ENCODE results near the gene FCGBP. TPM values are rescaled to one million over a fixed set of nuclear protein-coding genes. Genes with fewer than 3 reads are reported as not detected.
A peak's percentile ranks its signal among the peaks of the same experiment; 100 is the strongest.

The FCGBP gene
- total and polyA plus RNA-seq, 5 experiments from 2014 or later, result 2.7 to 230 (median 11.6) TPM

GRCh38 chr19:39928357-39928725 is 6.1 kb downstream of the FCGBP start:
- POLR2A ChIA-PET, result interaction anchor here (1.2 to 1.4 kb wide), 2 partner anchors 14 to 43 kb away, joined by 4 to 5 read pairs; partner anchors contain the start of gene PSMC4
- Mint-ChIP-seq H3K9me3 (no peaks in the 10 kb centered on the region), H3K4me3 (peak overlapping the region in 1 of 10 donors; percentile 33), H3K4me1 (peaks cover 21 to 56% (median 40%) of the 10 kb centered on the region in 4 donors), H3K27me3 (peaks cover 0 to 4% (median 0%) of the 10 kb centered on the region in 5 donors), H3K27ac (peak overlapping the region in 7 of 10 donors; percentile 21 to 78 (median 55)), H3K36me3 (peaks cover 0 to 76% (median 25%) of the 10 kb centered on the region in 3 donors)
- no peak for ATAC-seq
- no peak for DNase-seq

- Mint-ChIP-seq H3K27ac (peak overlapping the region in 7 of 10 donors; percentile 21 to 78 (median 61)), H3K4me1 (peaks cover 21 to 53% (median 38%) of the 10 kb centered on the region in 4 donors), H3K4me3 (peak overlapping the region in 1 of 10 donors; percentile 33), H3K9me3 (no peaks in the 10 kb centered on the region), H3K27me3 (peaks cover 0 to 4% (median 0%) of the 10 kb centered on the region in 5 donors), H3K36me3 (peaks cover 0 to 80% (median 30%) of the 10 kb centered on the region in 3 donors)
- ATAC-seq (no peak), DNase-seq (peak in 1 of 10 donors; percentile 50)
- POLR2A ChIA-PET, result interaction anchor here (0.6 to 1.6 kb wide), 5 partner anchors 10 to 255 kb away, joined by 3 to 6 read pairs (median 4); partner anchors contain the start of gene PSMC4
Observed at GRCh38 chr19:39927524-39928356, 6.7 kb downstream of the FCGBP start.

- Mint-ChIP-seq H3K36me3 (peaks cover 0 to 82% (median 30%) of the 10 kb centered on the region in 3 donors), H3K4me1 (peaks cover 20 to 50% (median 35%) of the 10 kb centered on the region in 4 donors), H3K4me3 (no peak overlapping the region), H3K9me3 (no peaks in the 10 kb centered on the region), H3K27me3 (peaks cover 0 to 4% (median 0%) of the 10 kb centered on the region in 5 donors), H3K27ac (peak overlapping the region in 1 of 10 donors; percentile 53)
- DNase-seq (peak in 1 of 10 donors; percentile 23), ATAC-seq (no peak)
- POLR2A ChIA-PET, result interaction anchor here (0.6 to 1.6 kb wide), 4 partner anchors 11 to 256 kb away, joined by 3 to 6 read pairs (median 4); no protein-coding TSS in a partner anchor
Observed at GRCh38 chr19:39927076-39927475, 7.4 kb downstream of the FCGBP start.

- H3K27me3 Mint-ChIP-seq, result peaks cover 0 to 4% (median 0%) of the 10 kb centered on the region in 5 donors
- peaks cover 0 to 89% (median 30%) of the 10 kb centered on the region in 3 donors for H3K36me3 Mint-ChIP-seq
- peaks cover 19 to 45% (median 28%) of the 10 kb centered on the region in 4 donors for H3K4me1 Mint-ChIP-seq
- DNase-seq, result peak in 1 of 10 donors; percentile 11
- POLR2A ChIA-PET, result interaction anchor here (0.9 to 1.6 kb wide), 3 partner anchors 10 to 12 kb away, joined by 3 to 6 read pairs (median 4); no protein-coding TSS in a partner anchor
- H3K27ac Mint-ChIP-seq, result peak overlapping the region in 1 of 10 donors; percentile 59
- H3K4me3 Mint-ChIP-seq, result no peak overlapping the region
- no peak for ATAC-seq
- no peaks in the 10 kb centered on the region for H3K9me3 Mint-ChIP-seq
Observed at GRCh38 chr19:39926170-39926760, 8.2 kb downstream of the FCGBP start.

GRCh38 chr19:39924952-39925351 is 9.5 kb downstream of the FCGBP start:
- Mint-ChIP-seq H3K27ac (peak overlapping the region in 2 of 10 donors; percentile 37 to 45), H3K27me3 (peaks cover 0 to 4% (median 0%) of the 10 kb centered on the region in 5 donors), H3K9me3 (no peaks in the 10 kb centered on the region), H3K4me3 (peak overlapping the region in 2 of 10 donors; percentile 12 to 36), H3K4me1 (peaks cover 13 to 40% (median 21%) of the 10 kb centered on the region in 4 donors), H3K36me3 (peaks cover 0 to 90% (median 25%) of the 10 kb centered on the region in 3 donors)
- ATAC-seq, result no peak
- POLR2A ChIA-PET, result interaction anchor here (0.8 to 2.7 kb wide), 3 partner anchors 11 to 46 kb away, joined by 4 to 12 read pairs (median 4); partner anchors contain the start of gene PSMC4
- no peak for DNase-seq

- DNase-seq (no peak), ATAC-seq (no peak)
- POLR2A ChIA-PET, result interaction anchor here (1.2 to 2.7 kb wide), 2 partner anchors 18 to 46 kb away, joined by 4 to 12 read pairs; partner anchors contain the start of gene PSMC4
- Mint-ChIP-seq H3K27ac (peak overlapping the region in 1 of 10 donors; percentile 45), H3K4me1 (peaks cover 10 to 38% (median 18%) of the 10 kb centered on the region in 4 donors), H3K9me3 (no peaks in the 10 kb centered on the region), H3K36me3 (peaks cover 3 to 90% (median 24%) of the 10 kb centered on the region in 3 donors), H3K27me3 (no peaks in the 10 kb centered on the region), H3K4me3 (peak overlapping the region in 1 of 10 donors; percentile 12)
Observed at GRCh38 chr19:39924389-39924788, 10.0 kb downstream of the FCGBP start.

- POLR2A ChIA-PET, result interaction anchor here (0.7 to 2.7 kb wide), 3 partner anchors 18 to 55 kb away, joined by 3 to 12 read pairs (median 4); partner anchors contain the start of gene PSMC4
- peaks cover 10 to 40% (median 22%) of the 10 kb centered on the region in 4 donors for H3K4me1 Mint-ChIP-seq
- no peak for ATAC-seq
- H3K36me3 Mint-ChIP-seq, result peaks cover 6 to 91% (median 26%) of the 10 kb centered on the region in 3 donors
- H3K27ac Mint-ChIP-seq, result no peak overlapping the region
- no peaks in the 10 kb centered on the region for H3K27me3 Mint-ChIP-seq
- no peak overlapping the region for H3K4me3 Mint-ChIP-seq
- DNase-seq, result no peak
- no peaks in the 10 kb centered on the region for H3K9me3 Mint-ChIP-seq
Observed at GRCh38 chr19:39923862-39924261, 10.6 kb downstream of the FCGBP start.

DNA sequence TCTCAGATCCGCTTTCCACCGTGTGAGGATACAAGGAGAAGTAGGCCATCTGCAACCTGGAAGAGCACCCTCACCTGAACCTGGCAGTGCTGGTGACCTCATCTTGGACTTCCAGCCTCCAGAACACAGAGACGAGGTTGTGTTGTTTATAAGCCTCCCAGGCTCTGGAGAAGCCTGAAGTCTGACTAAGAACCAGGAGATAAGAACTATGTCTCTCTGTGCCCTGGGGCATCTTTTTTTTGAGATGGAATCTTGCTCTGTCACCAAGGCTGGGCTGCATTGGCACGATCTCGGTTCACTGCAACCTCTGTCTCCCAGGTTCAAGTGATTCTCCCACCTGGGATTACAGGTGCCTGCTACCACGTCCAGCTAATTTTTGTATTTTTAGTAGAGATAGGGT is 14.5 kb downstream of the FCGBP start:
- Mint-ChIP-seq H3K9me3 (no peaks in the 10 kb centered on the region), H3K4me1 (peaks cover 5 to 37% (median 27%) of the 10 kb centered on the region in 4 donors), H3K27ac (no peak overlapping the region), H3K4me3 (no peak overlapping the region), H3K36me3 (peaks cover 6 to 86% (median 20%) of the 10 kb centered on the region in 3 donors), H3K27me3 (no peaks in the 10 kb centered on the region)
- ATAC-seq, result no peak
- POLR2A ChIA-PET, result interaction anchor here (0.6 to 1.9 kb wide), 6 partner anchors 12 to 50 kb away, joined by 3 to 5 read pairs (median 3); partner anchors contain the start of gene PSMC4
- no peak for DNase-seq

GRCh38 chr19:39918183-39918651 is 16.2 kb downstream of the FCGBP start:
- Mint-ChIP-seq H3K27me3 (no peaks in the 10 kb centered on the region), H3K9me3 (no peaks in the 10 kb centered on the region), H3K4me3 (no peak overlapping the region), H3K27ac (no peak overlapping the region), H3K4me1 (peaks cover 7 to 38% (median 26%) of the 10 kb centered on the region in 4 donors), H3K36me3 (peaks cover 6 to 82% (median 17%) of the 10 kb centered on the region in 3 donors)
- DNase-seq, result no peak
- ATAC-seq, result no peak
- POLR2A ChIA-PET, result interaction anchor here (0.9 to 1.9 kb wide), 2 partner anchors 18 to 52 kb away, joined by 3 to 5 read pairs; partner anchors contain the start of gene PSMC4

- Mint-ChIP-seq H3K4me1 (peaks cover 7 to 36% (median 26%) of the 10 kb centered on the region in 4 donors), H3K27ac (peak overlapping the region in 5 of 10 donors; percentile 34 to 90 (median 69)), H3K36me3 (peaks cover 6 to 77% (median 13%) of the 10 kb centered on the region in 3 donors), H3K27me3 (no peaks in the 10 kb centered on the region), H3K4me3 (peak overlapping the region in 1 of 10 donors; percentile 16), H3K9me3 (no peaks in the 10 kb centered on the region)
- POLR2A ChIA-PET, result interaction anchor here (0.7 to 0.9 kb wide), 2 partner anchors 19 to 284 kb away, joined by 3 to 4 read pairs; no protein-coding TSS in a partner anchor
- ATAC-seq, result no peak
- DNase-seq, result no peak
Observed at GRCh38 chr19:39917561-39918182, 16.8 kb downstream of the FCGBP start.

DNA sequence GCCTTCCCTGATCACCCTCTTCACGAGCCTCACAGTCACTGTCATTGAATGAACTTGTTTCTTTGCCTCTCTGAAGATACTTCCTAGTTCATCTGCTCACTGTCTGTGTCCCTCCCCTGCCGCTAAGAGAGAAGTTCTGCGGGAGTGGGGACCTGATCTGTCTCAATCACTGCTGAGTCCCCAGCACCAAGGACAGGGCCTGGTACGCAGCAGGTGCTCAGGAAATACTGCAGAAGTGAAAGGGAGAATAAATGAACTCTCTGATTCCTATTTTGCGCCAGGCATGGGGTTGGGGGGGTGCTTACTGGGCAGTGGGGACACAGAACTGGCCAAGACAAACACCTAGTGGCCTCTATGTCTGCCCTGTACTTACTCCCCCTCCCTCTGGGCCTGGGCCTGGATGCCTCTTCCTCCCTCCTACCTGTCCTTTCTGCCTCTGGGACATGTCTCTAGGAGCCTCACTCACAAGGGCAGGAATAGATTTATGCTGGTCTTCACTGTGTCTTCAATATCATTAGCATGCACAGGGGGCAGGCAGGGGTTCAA is 17.5 kb downstream of the FCGBP start:
- Mint-ChIP-seq H3K36me3 (peaks cover 6 to 74% (median 13%) of the 10 kb centered on the region in 3 donors), H3K27ac (peak overlapping the region in 8 of 10 donors; percentile 16 to 90 (median 58)), H3K4me3 (peak overlapping the region in 1 of 10 donors; percentile 13), H3K4me1 (peaks cover 7 to 35% (median 25%) of the 10 kb centered on the region in 4 donors), H3K27me3 (no peaks in the 10 kb centered on the region), H3K9me3 (no peaks in the 10 kb centered on the region)
- no peak for ATAC-seq
- no peak for DNase-seq
- POLR2A ChIA-PET, result no interaction called here
